Kidney (tissue), 14 donors: Measurements from ENCODE around the gene ABHD14A. TPM values are rescaled to one million over a fixed set of nuclear protein-coding genes. Genes with fewer than 3 reads are reported as not detected.

Experiments
- DNase-seq, 5 donors: peaks; one replicate each; pipeline ENCODE4 v3.0.0-alpha.2; 2013 to 2020
- FAIRE-seq: peaks from 2 replicates; lab custom pipeline; 2012; peaks lifted over from hg19 to GRCh38; lab: Jason Lieb, UNC
- H3K27ac ChIP-seq, 2 donors: one replicate each; pipeline ENCODE4 v1.7.0; 2013; ENCODE audit warnings: low read depth in 2 of 2, low read length in 2 of 2, inconsistent platforms in 1 of 2
- H3K27me3 ChIP-seq: one replicate; pipeline ENCODE4 v1.7.1; 2013; ENCODE audit warnings: low read length, inconsistent platforms; ENCODE audit not compliant: control insufficient read depth, insufficient read depth
- H3K36me3 ChIP-seq, 3 donors: one replicate each; pipeline versions ENCODE4 v1.7.0 to v1.7.1; 2013; ENCODE audit warnings: low read length in 3 of 3, control low read depth in 1 of 3, inconsistent platforms in 1 of 3; ENCODE audit not compliant: insufficient read depth in 3 of 3, control insufficient read depth in 2 of 3
- H3K4me1 ChIP-seq, 3 donors: one replicate each; pipeline versions ENCODE4 v1.7.0 to v1.7.1; 2013; ENCODE audit warnings: low read length in 3 of 3, inconsistent platforms in 1 of 3, low read depth in 1 of 3; ENCODE audit not compliant: control insufficient read depth in 2 of 3, insufficient read depth in 2 of 3
- H3K4me3 ChIP-seq, 3 donors: one replicate each; pipeline versions ENCODE4 v1.7.0 to v1.8.1; 2013; ENCODE audit warnings: low read length in 3 of 3, control low read depth in 1 of 3, inconsistent platforms in 1 of 3
- H3K9ac ChIP-seq, 3 donors: one replicate each; pipeline versions ENCODE4 v1.7.0 to v1.7.1; 2013; ENCODE audit warnings: low read length in 3 of 3, control low read depth in 1 of 3, inconsistent platforms in 1 of 3
- H3K9me3 ChIP-seq, 3 donors: one replicate each; pipeline versions ENCODE4 v1.7.0 to v1.7.1; 2013; ENCODE audit warnings: low read length in 3 of 3, control low read depth in 1 of 3, inconsistent platforms in 1 of 3; ENCODE audit not compliant: control insufficient read depth in 2 of 3, insufficient read depth in 1 of 3
- CTCF ChIP-seq: IDR thresholded peaks from 3 replicates; pipeline ENCODE4 v1.5.1; 2012; ENCODE audit warnings: mild to moderate bottlenecking, moderate library complexity, borderline replicate concordance; ENCODE audit not compliant: insufficient read depth; ENCODE audit errors: extremely low read depth
- intact Hi-C: fragments of 100-400 bp; cut with DNase I; formaldehyde crosslinking; loops from one replicate; pipeline ENCODE4 v1.11.1; 2022
- polyA plus RNA-seq: library from polyadenylated mRNA; stranded (reverse); fragments of 350-450 nt; fragmentation: Illumina TruSeq; extraction: RNeasy Lipid Tissue Mini Kit (QIAGEN cat#74804); gene quantifications from one replicate; pipeline ENCODE4 v1.2.3, GENCODE V29; 2014; ENCODE audit warnings: low read depth, low replicate concordance; ENCODE audit not compliant: insufficient read depth
- total RNA-seq: library from RNA; stranded (reverse); fragmentation: NEBNext Ultra II Directional; extraction: Animal tissue kit (Norgen Biotek cat#: 25700); gene quantifications from one replicate; pipeline ENCODE4 v1.2.1, GENCODE V29; 2021
- donor health status: control.
- donor health status: control.
- donor health status: control.
- donor health status: control.
- donor health status: control.
- donor health status: DM: yes; HTN: yes; CAD: no.
- donor health status: Normal renal cell carcinoma (clear cell type).

Gene ABHD14A
- total and polyA plus RNA-seq, 2 donors from 2014 or later: 20.7 to 50.5 TPM

DNA sequence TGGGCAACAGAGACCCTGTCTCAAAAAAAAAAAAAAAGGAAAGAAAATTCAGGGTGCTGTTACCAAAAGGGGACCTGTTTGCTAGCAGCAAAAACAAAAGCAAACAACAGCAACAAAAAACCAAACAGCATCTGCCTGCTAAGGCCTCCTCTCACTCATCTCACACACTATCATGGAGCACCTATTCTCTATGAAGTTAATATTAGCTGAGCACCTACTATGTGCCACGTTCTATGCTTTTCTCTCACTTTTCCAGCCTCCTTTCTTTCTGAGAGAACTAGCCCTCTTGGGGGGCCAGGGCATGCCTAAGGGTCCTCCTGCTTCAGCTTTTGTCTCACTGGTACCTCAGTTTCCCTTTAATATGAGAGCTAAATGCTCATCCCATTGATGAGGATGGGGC, 20.2 kb upstream of the ABHD14A start:
- no peak for TF ChIP-seq CTCF
- FAIRE-seq (no peak), DNase-seq (peak in 1 of 5 donors; percentile 36)
- Histone ChIP-seq H3K4me1 (peaks cover 0 to 12% (median 0%) of the 10 kb centered on the region in 3 donors), H3K27ac (no peak overlapping the region), H3K4me3 (no peak overlapping the region), H3K36me3 (no peaks in the 10 kb centered on the region), H3K9me3 (no peaks in the 10 kb centered on the region), H3K27me3 (no peaks in the 10 kb centered on the region), H3K9ac (no peak overlapping the region)
- intact Hi-C loops: no loop called here

- Histone ChIP-seq H3K4me1 (peaks cover 0 to 12% (median 0%) of the 10 kb centered on the region in 3 donors), H3K9me3 (no peaks in the 10 kb centered on the region), H3K36me3 (no peaks in the 10 kb centered on the region), H3K9ac (peak within 1 kb of the TSS in 1 of 3 donors; percentile 35), H3K4me3 (peak within 1 kb of the TSS in 1 of 3 donors; percentile 43), H3K27me3 (no peaks in the 10 kb centered on the region), H3K27ac (peak within 1 kb of the TSS in 1 of 2 donors; percentile 23)
- FAIRE-seq (no peak), DNase-seq (peak in 1 of 5 donors; percentile 75)
- intact Hi-C loops: no loop called here
- no peak for TF ChIP-seq CTCF
These were observed 19.5 kb upstream of the ABHD14A start, which contains the start of gene GPR62 for GRCh38 chr3:51955175-51955892. GPR62 (plus strand) TSS chr3:51955381; CDS start chr3:51955653, 272 bp downstream.

- Histone ChIP-seq H3K36me3 (no peaks in the 10 kb centered on the region), H3K4me1 (peaks cover 0 to 12% (median 0%) of the 10 kb centered on the region in 3 donors), H3K4me3 (peak overlapping the region in 1 of 3 donors; percentile 43), H3K9ac (peak overlapping the region in 1 of 3 donors; percentile 35), H3K9me3 (no peaks in the 10 kb centered on the region), H3K27me3 (no peaks in the 10 kb centered on the region), H3K27ac (peak overlapping the region; percentile 23 to 36)
- TF ChIP-seq CTCF: peak; percentile 32
- intact Hi-C loops: no loop called here
- FAIRE-seq (no peak), DNase-seq (peak; percentile 78 to 89 (median 86))
These were observed 18.7 kb upstream of the ABHD14A start for GRCh38 chr3:51955893-51956770.
